ENCODE data around the gene RAC2.

Gene RAC2

DNA sequence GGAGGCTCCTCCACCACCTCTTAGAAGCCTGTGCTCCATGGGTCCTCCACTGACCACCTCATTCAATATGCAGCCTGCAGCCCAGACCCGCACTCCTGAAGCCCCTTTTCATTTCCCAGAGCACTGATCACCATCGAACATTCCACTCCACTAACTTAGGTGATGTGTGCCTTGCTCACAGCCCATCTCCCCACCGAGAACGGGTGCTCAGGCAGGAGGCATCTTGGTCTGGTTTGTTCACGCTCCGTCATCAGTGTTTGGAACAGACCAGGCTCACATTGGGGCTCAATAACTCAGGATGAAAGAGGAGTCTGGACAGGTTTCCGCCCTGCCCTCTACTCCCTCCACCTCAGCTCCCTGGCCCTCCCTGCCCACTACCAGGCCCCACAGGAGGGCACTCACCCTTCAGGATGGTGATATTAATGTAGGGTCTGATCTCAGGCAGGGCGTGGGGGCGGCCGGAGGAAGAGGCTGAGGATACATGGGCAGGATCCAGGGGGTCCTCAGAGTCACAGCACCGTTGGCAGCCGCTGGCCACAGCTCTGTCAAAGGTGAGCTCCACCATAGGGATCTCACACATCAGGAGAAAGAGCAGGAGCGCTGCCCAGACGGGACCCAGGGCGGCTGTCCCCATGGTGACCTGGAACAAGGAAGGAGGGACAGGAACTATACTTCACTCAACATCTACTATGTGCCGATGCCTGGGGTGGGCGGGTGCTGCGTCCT, 59.1 kb downstream of the RAC2 start:
- DNase-seq = no peak

DNA sequence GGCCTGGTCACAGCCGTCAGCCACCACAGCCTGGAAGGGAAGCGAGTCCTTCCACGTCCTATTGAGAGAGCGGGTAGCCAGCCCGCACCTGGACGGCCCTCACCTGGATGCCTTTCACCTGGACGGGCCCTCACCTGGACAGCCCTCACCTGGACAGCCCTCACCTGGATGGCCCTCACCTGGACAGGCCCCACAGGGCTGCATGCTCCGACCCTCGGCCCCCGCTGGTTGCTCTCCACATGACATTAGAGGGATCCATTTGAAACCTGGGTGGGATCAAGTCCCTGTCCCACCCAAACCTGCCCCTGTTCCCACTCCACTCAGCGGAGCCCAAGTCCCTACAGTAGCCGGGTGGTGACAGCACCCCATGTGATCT, 59.7 kb downstream of the RAC2 start:
- DNase-seq = no peak

DNA sequence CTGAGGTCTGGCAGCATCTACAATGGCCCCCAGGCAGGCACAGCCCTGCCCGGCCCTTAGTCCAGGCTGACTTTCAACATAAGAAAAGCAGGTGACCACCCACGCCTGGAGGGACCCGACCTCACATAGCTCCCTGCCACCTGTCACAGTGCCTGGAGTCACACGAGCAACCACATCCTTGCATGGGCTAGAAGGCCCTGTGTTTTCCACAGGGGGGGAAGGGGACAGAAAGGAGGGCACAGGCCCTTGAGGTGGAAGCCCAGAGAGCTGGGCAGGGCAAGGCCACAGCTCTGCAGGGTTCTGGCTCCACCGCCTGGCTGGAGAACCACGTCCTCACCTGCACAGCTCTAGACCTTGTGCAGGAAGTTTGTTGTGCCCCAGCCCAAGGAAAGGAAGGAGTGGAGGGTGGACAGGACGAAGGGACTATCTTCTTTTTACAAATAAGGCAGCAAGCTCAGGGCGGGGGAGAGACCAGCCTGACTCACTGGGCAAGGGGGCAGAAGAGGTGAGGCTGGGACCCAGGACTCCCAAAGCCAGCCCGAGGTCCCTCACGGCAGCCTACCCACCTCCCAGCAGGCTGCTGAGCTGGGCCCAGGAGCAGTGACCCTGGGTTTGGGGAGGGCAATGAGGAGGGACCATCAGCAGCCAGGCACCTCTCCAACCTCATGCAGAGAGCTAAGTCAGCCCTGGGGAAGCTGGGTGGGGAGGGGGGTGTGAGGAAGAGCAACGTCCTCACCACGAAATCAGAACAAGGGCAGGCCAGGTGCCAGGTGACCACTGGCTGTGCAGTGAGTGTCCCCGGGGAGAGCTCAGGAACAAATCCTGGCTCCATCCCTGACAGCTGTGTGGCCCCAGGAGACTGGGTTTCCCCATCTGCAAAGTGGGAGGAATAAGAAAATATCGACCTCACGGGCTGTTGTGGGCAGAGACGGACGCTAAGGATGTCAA, 60.4 kb downstream of the RAC2 start:
- DNase-seq = no peak

DNA sequence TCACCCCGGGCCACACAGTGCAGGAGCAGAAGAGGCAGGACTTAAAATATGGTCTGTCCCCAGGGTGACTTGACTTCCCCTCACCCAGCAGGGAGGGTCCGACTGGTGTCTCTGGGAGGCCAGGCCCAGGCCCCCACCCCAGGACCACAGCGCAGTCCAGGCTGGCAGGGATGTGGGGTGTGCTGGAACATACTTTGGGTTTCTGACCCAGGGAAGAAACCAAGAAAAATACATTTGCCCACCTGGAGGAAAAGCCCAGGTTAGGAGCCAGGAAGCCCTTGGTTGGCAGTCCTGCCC, 61.2 kb downstream of the RAC2 start:
- DNase-seq = no peak

DNA sequence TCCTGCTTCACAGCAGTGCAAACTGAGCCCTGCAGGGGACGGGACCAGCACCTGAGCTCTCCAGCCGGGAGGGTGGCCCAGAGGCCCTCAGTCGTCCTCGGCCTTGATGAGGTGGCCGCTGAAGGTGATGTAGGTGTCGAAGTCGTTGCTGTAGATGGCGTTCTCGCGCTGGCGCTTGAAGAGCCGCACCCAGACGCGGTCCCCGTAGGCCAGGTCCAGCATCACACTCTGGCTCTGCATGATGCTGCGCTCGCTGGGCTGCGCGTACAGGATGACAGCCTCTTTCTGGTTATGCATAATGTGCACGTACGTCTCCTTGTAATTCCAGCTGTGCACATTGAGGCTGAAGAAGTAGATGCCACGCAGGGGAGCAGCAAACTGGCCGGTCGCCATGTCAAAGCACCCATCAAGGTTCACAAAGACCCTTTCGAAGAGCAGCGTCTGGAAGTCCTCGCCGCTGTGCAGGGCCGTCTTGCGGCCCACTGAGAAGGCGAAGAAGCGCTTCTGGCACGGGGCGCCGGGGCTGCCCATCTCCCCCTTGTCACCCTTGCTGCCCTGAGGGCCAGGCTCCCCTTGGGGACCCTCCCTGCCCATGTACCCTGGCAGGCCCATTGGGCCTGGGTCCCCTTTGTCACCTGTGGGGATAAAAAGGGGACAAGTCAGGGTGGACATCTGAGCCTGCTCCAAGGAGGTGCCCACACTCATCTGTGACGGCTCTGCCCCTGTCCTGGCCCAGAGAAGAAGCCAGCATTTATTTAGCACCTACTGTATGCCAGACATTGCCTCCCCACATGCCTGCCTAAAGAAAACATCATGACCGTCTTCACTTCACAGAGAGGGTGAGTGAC, 61.7 kb downstream of the RAC2 start:
- DNase-seq = no peak

DNA sequence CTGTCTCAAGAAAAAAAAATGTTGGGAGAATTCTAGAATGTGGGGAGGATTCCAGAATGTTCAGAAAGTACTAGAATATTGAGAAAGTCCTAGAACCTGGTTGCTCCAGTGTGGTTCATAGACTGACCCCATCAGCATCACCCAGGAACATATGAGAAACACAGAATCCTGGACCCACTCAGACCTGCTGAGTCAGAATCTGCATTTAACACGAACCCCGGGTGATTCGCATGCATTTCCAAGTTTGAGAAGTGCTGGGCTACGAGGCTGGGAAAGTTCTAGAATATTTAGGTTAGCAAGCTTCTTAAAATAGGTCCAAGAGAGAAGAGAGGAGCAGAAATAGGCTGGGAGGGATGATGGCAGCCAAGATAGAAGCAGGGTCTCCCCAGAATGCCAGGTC, 62.4 kb downstream of the RAC2 start:
- DNase-seq = no peak

DNA sequence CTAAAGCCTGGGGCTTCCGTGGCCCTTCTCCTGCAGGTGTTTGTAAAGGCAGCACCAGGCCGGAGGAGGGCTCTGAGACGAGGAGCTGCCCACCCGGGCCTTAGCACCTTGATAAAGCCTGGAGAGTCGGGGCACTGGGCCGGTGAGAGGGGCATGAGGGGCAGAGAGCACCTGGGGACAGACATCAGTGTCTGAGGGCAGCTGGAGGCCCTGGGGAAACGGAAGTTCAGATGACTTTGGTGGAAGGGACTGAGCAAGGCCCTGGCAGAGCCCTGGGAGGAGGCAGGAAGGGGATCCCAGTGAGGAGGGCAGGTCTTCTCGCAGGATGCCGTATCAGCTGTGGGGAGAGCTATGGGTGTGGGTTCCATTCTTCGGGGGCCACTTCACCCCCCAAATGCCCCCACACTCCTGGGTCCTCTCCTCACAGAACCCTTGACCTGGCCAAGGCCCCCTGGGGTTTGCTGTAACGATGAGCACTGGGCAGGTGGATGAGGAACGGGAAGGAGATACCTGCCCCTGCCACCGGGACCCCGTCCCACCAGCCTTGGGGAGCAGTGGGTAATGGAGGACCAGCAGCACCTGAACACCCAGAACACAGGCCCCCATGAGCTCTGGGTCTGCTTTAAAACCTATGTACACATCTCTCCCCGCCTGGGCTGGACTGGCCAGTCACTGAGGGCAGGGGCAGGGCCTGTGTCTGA, 63.4 kb downstream of the RAC2 start:
- DNase-seq = no peak

DNA sequence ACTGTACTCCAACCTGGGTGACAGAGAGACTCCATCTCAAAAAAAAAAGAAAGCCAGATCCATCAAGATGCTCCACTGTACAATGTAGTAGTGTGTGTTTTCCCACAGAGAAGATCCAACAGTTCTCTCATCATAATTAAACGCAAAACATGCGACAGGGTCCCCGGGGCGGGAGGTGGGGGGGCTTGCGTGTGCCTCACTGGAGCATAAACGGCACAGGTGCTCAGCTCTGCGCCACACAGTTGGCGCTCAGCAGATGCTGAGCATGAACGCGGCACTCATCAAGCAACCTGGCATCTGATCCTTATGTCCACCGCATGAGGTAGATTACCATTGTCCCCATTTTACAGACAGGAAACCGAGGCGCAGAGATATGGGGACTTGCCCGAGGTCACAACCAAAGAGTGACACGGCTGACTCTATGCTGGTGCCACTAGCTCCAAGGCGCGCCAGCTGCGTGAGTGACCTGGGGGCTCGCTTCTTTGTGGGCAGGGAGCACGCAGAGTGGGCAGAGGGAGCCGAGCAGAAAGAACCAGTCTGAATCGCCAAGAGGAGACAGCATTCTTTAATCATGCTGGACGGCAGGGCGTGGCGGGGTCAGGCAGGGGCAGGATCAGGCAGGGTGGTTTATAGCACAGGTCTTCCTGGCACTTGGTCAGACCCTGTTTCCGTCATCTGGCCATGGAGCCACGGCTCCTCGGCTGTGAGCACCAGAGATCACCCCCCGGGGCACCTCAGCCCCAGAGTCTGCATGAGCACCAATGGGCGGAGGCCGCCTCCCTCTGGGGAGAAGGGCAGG, 64.2 kb downstream of the RAC2 start:
- no peak for DNase-seq

DNA sequence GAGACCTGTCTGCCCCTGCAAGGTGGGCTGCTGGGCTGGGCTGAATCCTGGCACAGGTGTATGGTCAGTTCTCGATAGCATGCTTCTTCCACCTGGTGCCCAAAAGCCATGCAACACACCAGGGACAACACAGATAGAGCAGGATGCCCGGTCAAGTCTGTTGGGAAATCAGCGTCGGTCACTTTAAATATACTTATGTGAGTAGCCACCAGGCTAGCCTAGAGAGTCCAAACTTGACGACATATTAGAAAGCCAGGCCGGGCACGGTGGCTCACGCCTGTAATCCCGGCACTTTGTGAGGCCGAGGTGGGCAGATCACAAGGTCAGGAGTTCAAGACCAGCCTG, 65.0 kb downstream of the RAC2 start:
- DNase-seq = no peak

DNA sequence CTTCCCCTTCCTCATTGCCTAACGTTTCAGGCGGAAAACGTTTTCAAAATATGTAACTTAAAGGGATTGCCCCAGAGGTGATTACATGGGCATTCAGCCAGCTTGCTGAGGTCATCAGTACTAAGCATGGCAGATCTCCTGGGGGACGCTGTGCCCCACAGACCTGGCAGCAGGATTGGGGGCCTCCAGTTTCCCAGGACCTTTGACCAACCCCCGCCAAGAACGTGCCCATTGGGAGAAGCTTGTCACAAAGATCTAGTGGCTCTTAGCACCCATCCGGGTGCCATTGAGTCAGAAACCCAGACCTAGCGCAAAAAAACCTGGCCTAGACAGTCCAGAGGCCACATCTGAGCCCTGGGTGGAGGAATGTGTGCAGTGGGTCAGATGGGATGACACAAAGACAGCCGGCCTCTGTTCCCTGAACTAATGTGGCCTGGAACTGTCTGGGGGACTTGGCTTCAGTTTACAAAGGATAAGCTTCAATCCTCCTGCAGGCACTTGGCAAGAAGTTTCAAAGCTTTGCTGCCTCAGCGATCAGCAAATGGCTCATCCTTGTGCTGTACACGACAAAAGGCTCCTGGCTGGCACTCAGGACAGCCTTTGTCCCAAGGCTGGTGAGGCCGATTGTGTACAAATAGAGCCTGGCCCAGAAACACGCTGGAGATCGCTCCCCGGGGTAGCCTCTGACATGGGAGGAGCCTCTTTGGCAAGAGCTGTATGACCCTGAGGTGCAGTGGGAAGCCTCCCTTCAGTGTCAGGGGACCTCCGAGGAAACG, 65.5 kb downstream of the RAC2 start:
- DNase-seq = no peak

DNA sequence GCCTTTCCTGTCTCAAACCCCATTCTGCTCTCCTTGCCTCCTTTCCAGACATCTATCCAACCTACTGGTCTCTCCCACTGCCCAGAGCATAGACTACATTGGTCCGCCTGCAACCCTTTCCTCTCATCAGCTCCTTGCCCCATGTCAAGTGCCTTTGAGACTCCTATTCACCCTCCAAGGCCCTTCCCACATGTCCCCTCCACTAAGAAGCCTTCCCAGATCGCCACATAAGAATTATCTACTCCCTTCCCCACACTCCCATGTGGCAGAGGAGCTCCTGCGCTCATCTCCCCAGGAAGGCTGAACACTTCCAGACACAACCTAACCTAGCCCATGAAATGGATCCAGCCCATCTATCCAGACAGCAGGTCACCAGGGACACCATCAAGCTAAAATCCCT, 66.3 kb downstream of the RAC2 start:
- DNase-seq = no peak

DNA sequence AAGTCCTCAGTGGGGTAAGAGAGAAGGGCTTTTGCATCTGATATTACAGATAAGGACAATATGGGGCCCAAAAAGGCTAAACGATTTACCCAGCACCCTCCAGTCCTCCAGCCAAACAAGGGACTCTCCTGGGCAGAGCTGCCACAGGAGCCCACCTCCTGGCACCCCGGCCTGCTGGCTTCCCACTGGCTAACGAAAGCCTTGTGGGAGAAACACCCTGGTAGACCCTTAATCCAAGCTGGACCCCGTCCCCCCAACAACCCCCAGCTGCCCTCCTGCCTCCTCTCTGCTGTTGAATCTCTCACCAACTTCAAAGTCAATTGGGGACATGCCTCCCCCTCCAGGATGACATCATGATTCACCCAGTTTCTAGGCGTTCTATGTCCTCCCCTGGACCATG, 66.8 kb downstream of the RAC2 start:
- DNase-seq = no peak

DNA sequence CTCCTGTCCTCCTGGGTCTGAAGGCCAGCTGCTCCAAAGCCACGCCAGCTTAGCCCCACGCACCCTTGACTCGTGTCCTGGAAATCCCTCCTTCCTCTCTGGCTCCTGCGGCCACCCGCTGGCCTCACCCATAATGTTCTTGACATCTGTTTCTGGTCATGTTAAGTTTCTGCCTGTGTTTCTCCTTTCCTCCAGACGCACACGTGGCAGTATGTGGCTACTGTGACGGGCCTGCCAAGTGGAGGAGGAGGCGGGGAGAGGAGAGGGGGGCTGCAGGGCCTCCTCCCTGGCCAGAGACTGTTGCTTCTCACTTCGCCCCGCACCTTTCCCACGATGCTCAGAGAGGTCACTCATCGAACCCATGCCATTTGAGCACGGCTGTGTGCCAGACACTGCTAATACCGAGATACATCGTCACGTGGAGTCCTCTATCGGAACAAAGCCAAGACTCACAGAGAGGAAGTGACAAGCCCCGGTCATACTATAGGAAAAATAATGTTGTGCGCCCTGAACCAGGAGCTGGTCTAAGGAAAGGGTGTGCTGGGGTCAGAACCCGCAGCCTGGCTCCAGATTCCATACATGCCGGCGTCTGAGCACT, 67.5 kb downstream of the RAC2 start:
- no peak for DNase-seq

DNA sequence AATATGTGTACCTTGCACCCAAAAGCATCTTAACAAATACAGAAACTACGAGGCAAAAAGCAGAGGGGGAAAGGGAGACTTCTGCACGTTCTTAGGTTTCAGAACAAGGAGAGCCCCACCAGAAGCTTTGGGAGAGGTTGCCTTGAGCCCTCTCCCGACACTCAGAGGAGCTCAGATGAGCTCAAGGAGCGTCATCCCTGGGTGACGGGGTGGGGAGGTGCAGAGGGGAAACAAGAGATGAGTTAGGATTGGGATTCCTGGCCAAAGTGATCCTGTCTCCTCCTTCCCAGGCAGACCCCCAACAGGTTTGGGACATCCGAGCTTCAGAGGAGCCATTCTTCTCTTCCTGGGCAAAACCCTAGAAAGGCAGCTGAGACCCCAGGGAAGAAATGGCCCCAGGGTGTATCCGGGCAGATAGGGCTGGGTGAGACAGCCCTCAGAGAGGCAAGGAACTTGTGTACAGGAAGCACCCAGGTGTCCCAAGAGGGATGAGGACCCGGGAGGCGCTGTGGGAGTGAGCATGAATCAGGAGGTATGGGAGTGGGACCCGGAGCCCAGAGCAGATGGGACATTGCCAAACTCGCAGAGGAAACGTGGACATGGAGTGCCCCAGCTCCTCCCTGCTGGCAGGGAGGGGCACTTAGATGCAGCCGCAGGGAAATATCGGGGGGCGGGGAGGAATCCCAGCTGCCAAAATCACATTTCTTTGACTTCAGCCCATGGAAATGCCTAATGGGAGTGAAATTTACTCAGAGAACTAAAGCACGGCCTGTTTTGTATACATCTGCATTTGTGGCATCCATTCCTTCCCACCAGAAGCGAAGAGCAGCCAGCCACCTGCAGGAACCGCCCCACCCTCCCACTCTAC, 68.4 kb downstream of the RAC2 start:
- DNase-seq = peak; percentile 9

Measured in activated CD8-positive, alpha-beta memory T cell treated with anti-CD3 and anti-CD28 coated beads, Interleukin-2, amount 50 U/mL, for 4 hours (primary cell).